SU-DHL-6 (cell line): ENCODE data around the gene ARHGAP26.

Source experiments
- EZH2phosphoT487 ChIP-seq: fragments of 200-600 bp; sonication (generic), shearing (Covaris generic); conservative IDR thresholded peaks from 2 replicates; pipeline ENCODE4 v1.6.1; 2018; ENCODE audit warnings: mild to moderate bottlenecking, antibody characterized with exemption, low read length, moderate library complexity, mixed read lengths
- TF ChIP-seq, protein P1 (sequence below): fragments of 200-600 bp; sonication (generic); IDR thresholded peaks from one replicate; pipeline ENCODE4 v1.5.1; 2017; ENCODE audit warnings: antibody characterized with exemption, mild to moderate bottlenecking, low read length, moderate library complexity; ENCODE audit not compliant: insufficient read depth, poor library complexity, severe bottlenecking

- TF ChIP-seq, protein P1, sequence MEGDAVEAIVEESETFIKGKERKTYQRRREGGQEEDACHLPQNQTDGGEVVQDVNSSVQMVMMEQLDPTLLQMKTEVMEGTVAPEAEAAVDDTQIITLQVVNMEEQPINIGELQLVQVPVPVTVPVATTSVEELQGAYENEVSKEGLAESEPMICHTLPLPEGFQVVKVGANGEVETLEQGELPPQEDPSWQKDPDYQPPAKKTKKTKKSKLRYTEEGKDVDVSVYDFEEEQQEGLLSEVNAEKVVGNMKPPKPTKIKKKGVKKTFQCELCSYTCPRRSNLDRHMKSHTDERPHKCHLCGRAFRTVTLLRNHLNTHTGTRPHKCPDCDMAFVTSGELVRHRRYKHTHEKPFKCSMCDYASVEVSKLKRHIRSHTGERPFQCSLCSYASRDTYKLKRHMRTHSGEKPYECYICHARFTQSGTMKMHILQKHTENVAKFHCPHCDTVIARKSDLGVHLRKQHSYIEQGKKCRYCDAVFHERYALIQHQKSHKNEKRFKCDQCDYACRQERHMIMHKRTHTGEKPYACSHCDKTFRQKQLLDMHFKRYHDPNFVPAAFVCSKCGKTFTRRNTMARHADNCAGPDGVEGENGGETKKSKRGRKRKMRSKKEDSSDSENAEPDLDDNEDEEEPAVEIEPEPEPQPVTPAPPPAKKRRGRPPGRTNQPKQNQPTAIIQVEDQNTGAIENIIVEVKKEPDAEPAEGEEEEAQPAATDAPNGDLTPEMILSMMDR: peak; percentile 61
- no peak for TF ChIP-seq EZH2phosphoT487
Observed at GRCh38 chr5:142888469-142889085, 118.4 kb downstream of the ARHGAP26 start.
